Neural crest cell (in vitro differentiated cells): ENCODE data around the gene PDILT. TPM values are rescaled to one million over a fixed set of nuclear protein-coding genes. Genes with fewer than 3 reads are reported as not detected.
"Not testable (repeated sequence)": the region's sequence is repeated elsewhere in the genome, so short reads cannot be mapped to it uniquely, and the experiment has no call there.

Source experiments
- DNase-seq: peaks from one replicate; pipeline ENCODE4 v3.0.0; 2021; ENCODE audit warnings: low read depth, mixed read lengths, low spot score
- H3K27ac Mint-ChIP-seq: one replicate; pipeline ENCODE4 v1.8.0; 2021; ENCODE audit warnings: mild to moderate bottlenecking, mixed read lengths; ENCODE audit not compliant: unreplicated experiment
- H3K27me3 Mint-ChIP-seq: 2 replicates; pipeline ENCODE4 v1.8.0; 2021; ENCODE audit warnings: low read depth, mild to moderate bottlenecking, mixed read lengths
- H3K36me3 Mint-ChIP-seq: 2 replicates; pipeline ENCODE4 v1.8.0; 2021; ENCODE audit warnings: low read depth, mild to moderate bottlenecking, mixed read lengths
- H3K4me1 Mint-ChIP-seq: 2 replicates; pipeline ENCODE4 v1.8.0; 2021; ENCODE audit warnings: mixed read lengths
- H3K4me3 Mint-ChIP-seq: one replicate; pipeline ENCODE4 v1.8.0; 2021; ENCODE audit warnings: mild to moderate bottlenecking, mixed read lengths
- H3K9me3 Mint-ChIP-seq: 2 replicates; pipeline ENCODE4 v1.8.0; 2021; ENCODE audit warnings: mixed read lengths
- CTCF ChIP-seq: fragments of 200-600 bp; sonication (generic); conservative IDR thresholded peaks from 2 replicates; pipeline ENCODE4 v1.5.0; 2021; ENCODE audit warnings: antibody characterized with exemption, mild to moderate bottlenecking
- total RNA-seq: library from RNA; stranded (reverse); gene quantifications from 2 replicates; pipeline ENCODE4 v1.2.1, GENCODE V29; 2021

Gene PDILT
- total RNA-seq, 1 donor from 2014 or later, result not detected

GRCh38 chr16:20430948-20431347 lies 26.4 kb upstream of the PDILT start:
- no peak for TF ChIP-seq CTCF

GRCh38 chr16:20430480-20430879 lies 25.9 kb upstream of the PDILT start:
- not testable (repeated sequence) for H3K27ac Mint-ChIP-seq, H3K9me3 Mint-ChIP-seq, H3K4me3 Mint-ChIP-seq, DNase-seq, H3K4me1 Mint-ChIP-seq, H3K36me3 Mint-ChIP-seq, H3K27me3 Mint-ChIP-seq

More at GRCh38 chr16:20430948-20431347, 26.4 kb upstream of the PDILT start:
- H3K27me3 Mint-ChIP-seq, result peaks cover 4% of the 10 kb centered on the region
- H3K4me1 Mint-ChIP-seq, result no peaks in the 10 kb centered on the region
- no peaks in the 10 kb centered on the region for H3K36me3 Mint-ChIP-seq
- H3K4me3 Mint-ChIP-seq, result no peak overlapping the region
- H3K9me3 Mint-ChIP-seq, result peaks cover 2% of the 10 kb centered on the region
- peak overlapping the region; percentile 37 for H3K27ac Mint-ChIP-seq
- no peak for DNase-seq

- H3K27me3 Mint-ChIP-seq, H3K36me3 Mint-ChIP-seq, DNase-seq, H3K27ac Mint-ChIP-seq, H3K4me3 Mint-ChIP-seq, H3K9me3 Mint-ChIP-seq, H3K4me1 Mint-ChIP-seq: not testable (repeated sequence)
Measured at GRCh38 chr16:20429499-20429898, 25.0 kb upstream of the PDILT start.

- peaks cover 12% of the 10 kb centered on the region for H3K27me3 Mint-ChIP-seq
- DNase-seq, H3K4me3 Mint-ChIP-seq, H3K9me3 Mint-ChIP-seq, H3K36me3 Mint-ChIP-seq, H3K27ac Mint-ChIP-seq, H3K4me1 Mint-ChIP-seq: not testable (repeated sequence)
Measured at GRCh38 chr16:20427401-20427797, 22.9 kb upstream of the PDILT start.

- H3K9me3 Mint-ChIP-seq, result peaks cover 2% of the 10 kb centered on the region
- peaks cover 13% of the 10 kb centered on the region for H3K27me3 Mint-ChIP-seq
- TF ChIP-seq CTCF, result no peak
- no peak overlapping the region for H3K27ac Mint-ChIP-seq
- no peak for DNase-seq
- no peaks in the 10 kb centered on the region for H3K36me3 Mint-ChIP-seq
- no peak overlapping the region for H3K4me3 Mint-ChIP-seq
- H3K4me1 Mint-ChIP-seq, result no peaks in the 10 kb centered on the region
Measured at GRCh38 chr16:20424129-20424866, 19.8 kb upstream of the PDILT start.

- not testable (repeated sequence) for DNase-seq, H3K4me1 Mint-ChIP-seq, H3K36me3 Mint-ChIP-seq, H3K27ac Mint-ChIP-seq, H3K4me3 Mint-ChIP-seq, H3K9me3 Mint-ChIP-seq
- H3K27me3 Mint-ChIP-seq, result peaks cover 13% of the 10 kb centered on the region
Measured at GRCh38 chr16:20423772-20424128, 19.2 kb upstream of the PDILT start.

- not testable (repeated sequence) for H3K36me3 Mint-ChIP-seq, H3K4me1 Mint-ChIP-seq, H3K4me3 Mint-ChIP-seq, DNase-seq, H3K27ac Mint-ChIP-seq, H3K9me3 Mint-ChIP-seq
- H3K27me3 Mint-ChIP-seq, result peaks cover 15% of the 10 kb centered on the region
Measured at GRCh38 chr16:20421748-20422147, 17.2 kb upstream of the PDILT start.

GRCh38 chr16:20419093-20419492 lies 14.6 kb upstream of the PDILT start:
- H3K36me3 Mint-ChIP-seq, DNase-seq, H3K27ac Mint-ChIP-seq, H3K9me3 Mint-ChIP-seq, H3K4me3 Mint-ChIP-seq, H3K4me1 Mint-ChIP-seq: not testable (repeated sequence)
- H3K27me3 Mint-ChIP-seq, result peaks cover 30% of the 10 kb centered on the region
